NCI-H1694 treated with DMSO at 0.1 percent for 48 hours (cell line): Measurements from ENCODE around the gene TSPAN1.

Experiments
- DNase-seq: peaks from one replicate; lab custom pipeline; 2025; lab: John Stamatoyannopoulos, UW

The TSPAN1 gene

GRCh38 chr1:46174448-46175231 is at the start of gene TSPAN1:
TSPAN1 (plus strand) TSS chr1:46175087; CDS start chr1:46181108, 6,021 bp downstream.
- no peak for DNase-seq

- no peak for DNase-seq
Measured at GRCh38 chr1:46128344-46128743, 46.5 kb upstream of the TSPAN1 start.

GRCh38 chr1:46130121-46130520 is 44.8 kb upstream of the TSPAN1 start:
- DNase-seq: no peak

GRCh38 chr1:46130606-46131005 is 44.3 kb upstream of the TSPAN1 start:
- peak; percentile 28 for DNase-seq

- DNase-seq: peak; percentile 14
Measured at GRCh38 chr1:46131093-46131492, 43.8 kb upstream of the TSPAN1 start.

GRCh38 chr1:46131712-46132528 is 43.0 kb upstream of the TSPAN1 start:
- DNase-seq: peak; percentile 75

GRCh38 chr1:46132529-46133180 is 42.2 kb upstream of the TSPAN1 start, which contains the start of gene PIK3R3:
PIK3R3 (minus strand) TSS chr1:46132629; CDS start chr1:46131952, 677 bp downstream.
- DNase-seq: peak; percentile 93

GRCh38 chr1:46133181-46133658 is 41.7 kb upstream of the TSPAN1 start:
- DNase-seq: no peak

- DNase-seq: peak; percentile 45
Measured at GRCh38 chr1:46133781-46134350, 41.0 kb upstream of the TSPAN1 start.

- DNase-seq: peak; percentile 68
Measured at GRCh38 chr1:46134660-46135331, 40.1 kb upstream of the TSPAN1 start.

GRCh38 chr1:46136711-46137110 is 38.2 kb upstream of the TSPAN1 start:
- peak; percentile 3 for DNase-seq

- DNase-seq: no peak
Measured at GRCh38 chr1:46137916-46138315, 37.0 kb upstream of the TSPAN1 start.

GRCh38 chr1:46148318-46148717 is 26.6 kb upstream of the TSPAN1 start:
- DNase-seq: no peak

- no peak for DNase-seq
Measured at GRCh38 chr1:46150085-46150484, 24.8 kb upstream of the TSPAN1 start.

GRCh38 chr1:46152016-46152415 is 22.9 kb upstream of the TSPAN1 start:
- no peak for DNase-seq

GRCh38 chr1:46153228-46153627 is 21.7 kb upstream of the TSPAN1 start:
- DNase-seq: no peak

GRCh38 chr1:46153732-46154131 is 21.2 kb upstream of the TSPAN1 start:
- DNase-seq: no peak

GRCh38 chr1:46157916-46158311 is 17.0 kb upstream of the TSPAN1 start:
- no peak for DNase-seq

GRCh38 chr1:46158312-46159281 is 16.3 kb upstream of the TSPAN1 start:
- no peak for DNase-seq

- DNase-seq: no peak
Measured at GRCh38 chr1:46159516-46159915, 15.4 kb upstream of the TSPAN1 start.
